ENCODE measurements around the gene PGD.
"Not testable (repeated sequence)": the region's sequence is repeated elsewhere in the genome, so short reads cannot be mapped to it uniquely, and the experiment has no call there.

Gene PGD

DNA sequence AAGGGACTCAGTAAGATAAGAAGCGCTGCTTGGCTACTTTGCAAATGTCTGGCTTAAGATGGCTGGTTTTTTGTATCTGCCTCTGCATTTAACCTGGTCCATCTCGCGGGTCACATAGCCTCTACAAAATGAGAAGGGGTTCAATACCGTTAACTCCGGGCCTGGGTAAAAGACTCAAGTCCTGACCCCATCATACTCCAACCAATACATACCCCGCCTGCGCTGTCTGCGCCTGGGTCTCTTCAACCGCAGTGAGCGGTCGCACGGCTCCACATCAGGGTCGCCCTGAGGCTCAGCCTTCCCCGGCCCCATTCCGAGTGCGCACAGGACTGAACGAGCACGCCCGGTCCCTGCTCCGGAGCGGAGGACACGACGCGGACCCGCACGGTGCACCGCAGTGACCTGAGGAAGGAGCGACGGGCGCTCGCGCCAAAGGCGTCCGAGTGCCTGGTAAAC is 558 bp upstream of the PGD start:
- no peak for DNase-seq

DNA sequence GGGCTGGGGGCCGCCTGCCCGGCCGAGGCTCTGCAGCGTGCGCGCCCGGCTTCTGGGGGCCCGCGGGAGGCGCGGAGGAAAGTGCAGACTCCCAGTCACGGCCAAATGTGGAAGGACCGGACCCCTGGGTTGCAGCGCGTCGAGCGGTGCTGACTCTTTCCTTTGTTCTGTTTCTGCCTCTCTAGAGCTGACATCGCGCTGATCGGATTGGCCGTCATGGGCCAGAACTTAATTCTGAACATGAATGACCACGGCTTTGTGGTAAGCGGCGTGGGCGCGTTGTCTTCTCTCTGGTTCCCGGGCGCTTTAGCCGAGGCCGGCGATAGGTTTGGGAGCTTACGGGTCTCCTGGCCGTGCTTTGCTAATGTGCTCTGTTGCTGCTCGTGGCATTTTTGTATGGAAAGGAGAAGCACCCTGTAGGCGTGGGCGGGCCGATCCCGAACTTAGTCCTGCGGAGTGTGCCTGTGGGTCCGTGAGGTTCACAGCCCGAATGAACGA is 629 bp downstream of the PGD start:
- peak in 11 of 56 donors; percentile 8 to 53 (median 34) for DNase-seq

DNA sequence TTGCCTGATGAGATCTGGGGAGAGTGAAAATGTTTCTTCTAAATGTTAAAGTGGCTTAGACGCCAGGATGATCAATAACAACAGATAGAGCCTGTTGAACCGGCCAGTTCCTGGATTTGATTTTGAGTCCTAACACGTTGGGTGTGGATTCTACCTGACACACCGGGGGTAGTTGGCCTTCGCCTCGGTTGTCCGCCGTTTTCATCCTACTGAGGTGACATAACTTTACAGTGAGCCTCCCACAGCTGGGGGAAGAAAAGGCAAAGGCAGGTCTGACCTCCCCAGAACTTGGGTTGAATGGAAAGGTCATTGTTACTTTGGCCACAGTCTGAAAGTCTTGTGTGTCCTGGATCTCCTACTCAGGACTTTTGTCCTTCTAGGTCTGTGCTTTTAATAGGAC is 1.1 kb downstream of the PGD start:
- DNase-seq: no peak

DNA sequence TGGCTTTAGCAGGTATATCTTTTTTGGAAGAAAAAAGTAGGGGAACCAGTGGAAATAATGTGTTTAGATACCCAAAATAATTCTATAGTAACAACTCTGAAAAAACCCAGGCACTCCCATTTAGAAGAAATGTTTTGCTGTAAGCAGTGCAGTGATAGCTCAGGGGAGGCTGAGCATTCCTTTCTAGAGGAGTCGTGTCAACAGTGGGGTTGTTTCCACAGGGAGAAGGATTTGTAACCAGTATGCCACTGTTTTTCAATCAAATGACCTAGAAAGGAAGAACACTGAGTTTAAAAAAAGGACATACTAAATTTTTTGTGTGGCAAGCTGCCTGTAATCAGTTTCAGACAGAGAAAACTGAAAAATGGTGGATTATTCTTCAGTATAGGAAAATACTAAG is 2.4 kb downstream of the PGD start:
- no peak for DNase-seq

DNA sequence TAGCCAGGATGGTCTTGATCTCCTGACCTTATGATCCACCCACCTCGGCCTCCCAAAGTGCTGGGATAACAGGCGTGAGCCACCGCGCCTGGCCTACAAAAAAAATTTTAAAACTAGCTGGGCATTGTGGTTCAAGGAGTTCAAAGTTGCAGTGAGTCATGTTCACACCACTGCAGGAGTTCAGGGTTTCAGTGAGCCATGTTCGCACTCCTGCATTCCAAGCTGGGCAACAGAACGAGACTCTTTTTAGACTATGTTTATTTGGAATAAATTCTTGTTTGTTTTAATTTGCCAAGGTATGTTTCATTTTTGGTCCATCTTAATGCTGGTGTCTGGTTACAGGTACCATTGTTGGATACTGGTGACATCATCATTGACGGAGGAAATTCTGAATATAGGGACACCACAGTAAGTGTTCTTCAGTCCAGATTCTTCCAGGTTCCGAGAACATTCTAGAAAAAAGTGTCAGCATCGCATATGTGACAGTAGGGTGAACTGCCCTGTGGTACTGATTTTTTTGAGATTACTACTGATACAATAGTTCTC is 3.9 kb downstream of the PGD start:
- no peak for DNase-seq

DNA sequence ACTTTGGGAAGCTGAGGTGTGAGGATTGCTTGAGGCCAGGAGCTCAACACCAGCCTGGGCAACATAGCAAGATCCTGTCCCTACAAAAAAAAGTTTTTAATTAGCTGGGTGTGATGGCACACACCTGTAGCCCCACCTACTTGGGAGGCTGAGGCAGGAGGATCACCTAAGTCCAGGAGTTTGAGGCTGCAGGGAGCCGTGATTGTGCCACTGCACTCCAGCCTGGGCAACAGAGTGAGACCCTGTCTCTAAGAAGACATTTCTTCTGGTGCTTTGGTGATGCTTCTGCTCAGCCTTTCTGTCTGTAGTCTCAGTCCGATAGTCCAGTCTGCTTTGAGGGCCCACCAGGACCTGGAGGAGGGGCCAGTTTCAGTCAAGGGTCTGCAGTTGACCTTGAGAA is 8.3 kb downstream of the PGD start:
- DNase-seq: no peak

DNA sequence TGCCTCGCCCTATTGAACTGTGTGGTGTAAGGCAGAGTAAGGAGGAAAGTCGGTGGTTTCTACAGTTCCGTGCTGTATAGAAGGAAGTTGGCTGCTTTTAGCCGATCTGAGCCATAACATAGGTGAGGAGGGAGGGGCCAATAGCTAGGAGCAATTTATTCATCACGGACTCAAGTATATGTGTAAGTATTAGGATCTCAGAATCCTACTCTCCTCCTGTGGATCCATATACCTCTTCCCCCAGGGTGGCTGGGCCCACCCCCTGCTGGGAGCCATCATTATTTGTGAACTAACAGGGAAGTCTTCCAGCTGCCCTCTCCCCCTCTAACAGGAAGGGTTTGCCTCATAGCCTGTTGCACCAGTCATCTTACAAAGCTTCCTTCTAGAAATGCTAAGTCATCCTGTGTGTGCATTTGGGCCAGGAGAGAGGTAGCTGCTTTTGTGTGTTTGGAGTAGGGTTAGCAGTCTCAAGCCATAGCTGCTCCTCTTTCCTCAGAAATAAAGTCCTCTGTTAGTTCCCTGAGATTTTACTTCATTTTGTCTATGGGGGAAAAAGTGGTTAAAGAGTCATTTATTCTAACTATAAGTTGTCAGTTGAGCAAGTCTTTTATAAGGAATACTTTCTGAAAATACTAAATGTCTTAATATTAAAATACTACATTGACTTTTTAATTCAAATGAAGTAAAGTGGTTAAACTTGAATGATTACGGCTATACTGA is 16.5 kb downstream of the PGD start:
- DNase-seq: peak in 6 of 56 donors; percentile 2 to 17 (median 4)

DNA sequence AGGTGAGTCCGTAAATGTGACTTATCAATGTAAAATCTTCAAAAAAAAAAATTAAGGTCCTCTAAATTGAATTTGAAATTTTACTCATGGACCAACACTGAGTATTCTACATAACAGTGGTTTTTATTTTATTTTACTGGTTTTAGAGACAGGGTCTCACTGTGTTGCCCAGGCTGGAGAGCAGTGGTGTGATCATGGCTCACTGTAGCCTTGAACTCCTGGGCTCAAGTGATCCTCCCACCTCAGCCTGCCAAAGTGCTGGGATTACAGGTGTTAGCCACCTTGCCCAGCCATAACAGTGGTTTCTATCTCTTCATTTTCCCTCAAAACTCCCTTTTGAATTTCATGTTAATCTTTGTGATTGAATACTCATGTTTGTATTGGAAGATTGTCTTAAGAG is 17.1 kb downstream of the PGD start:
- DNase-seq: not testable (repeated sequence)

DNA sequence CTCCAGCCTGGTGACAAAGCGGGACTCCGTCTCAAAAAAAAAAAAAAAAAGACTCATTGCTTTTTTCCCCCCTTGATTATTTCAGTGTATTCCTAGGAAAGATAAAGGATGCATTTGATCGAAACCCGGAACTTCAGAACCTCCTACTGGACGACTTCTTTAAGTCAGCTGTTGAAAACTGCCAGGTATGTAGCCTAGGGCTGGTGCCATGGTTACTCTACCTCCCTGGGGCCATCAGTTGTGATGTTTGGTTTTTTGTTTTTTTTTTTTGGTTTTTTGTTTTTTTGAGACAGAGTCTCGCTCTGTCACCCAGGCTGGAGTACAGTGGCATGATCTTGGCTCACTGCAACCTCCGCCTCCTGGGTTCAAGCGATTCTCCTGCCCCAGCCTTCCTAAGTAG is 19.9 kb downstream of the PGD start:
- DNase-seq: not testable (repeated sequence)

DNA sequence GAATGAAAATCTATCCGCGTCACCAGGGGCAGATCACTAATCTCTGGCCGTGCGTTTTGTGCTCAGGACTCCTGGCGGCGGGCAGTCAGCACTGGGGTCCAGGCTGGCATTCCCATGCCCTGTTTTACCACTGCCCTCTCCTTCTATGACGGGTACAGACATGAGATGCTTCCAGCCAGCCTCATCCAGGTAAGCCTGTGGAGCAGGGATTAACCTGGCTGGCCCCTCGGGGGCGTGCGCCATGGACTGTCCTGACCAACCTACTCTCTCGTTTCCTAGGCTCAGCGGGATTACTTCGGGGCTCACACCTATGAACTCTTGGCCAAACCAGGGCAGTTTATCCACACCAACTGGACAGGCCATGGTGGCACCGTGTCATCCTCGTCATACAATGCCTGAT is 20.5 kb downstream of the PGD start:
- no peak for DNase-seq

DNA sequence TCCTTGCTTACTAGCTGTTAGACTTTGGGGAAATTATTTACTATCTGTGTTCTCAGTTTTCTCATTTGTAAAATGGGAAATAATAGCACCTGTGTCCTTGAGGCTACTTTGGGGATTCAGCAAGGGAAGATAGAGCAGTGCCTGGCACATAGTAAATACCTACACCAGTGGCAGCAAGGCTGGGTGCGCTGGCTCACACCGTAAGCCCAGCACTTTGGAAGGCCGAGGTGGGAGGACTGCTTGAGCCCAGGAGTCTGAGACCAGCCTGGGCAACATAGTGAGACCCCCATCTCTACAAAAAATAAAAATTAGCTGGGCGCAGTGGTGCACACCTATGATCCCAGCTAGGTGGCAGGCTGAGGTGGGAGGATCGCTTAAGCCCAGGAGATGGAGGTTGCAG is 22.8 kb downstream of the PGD start:
- DNase-seq: no peak

DNA sequence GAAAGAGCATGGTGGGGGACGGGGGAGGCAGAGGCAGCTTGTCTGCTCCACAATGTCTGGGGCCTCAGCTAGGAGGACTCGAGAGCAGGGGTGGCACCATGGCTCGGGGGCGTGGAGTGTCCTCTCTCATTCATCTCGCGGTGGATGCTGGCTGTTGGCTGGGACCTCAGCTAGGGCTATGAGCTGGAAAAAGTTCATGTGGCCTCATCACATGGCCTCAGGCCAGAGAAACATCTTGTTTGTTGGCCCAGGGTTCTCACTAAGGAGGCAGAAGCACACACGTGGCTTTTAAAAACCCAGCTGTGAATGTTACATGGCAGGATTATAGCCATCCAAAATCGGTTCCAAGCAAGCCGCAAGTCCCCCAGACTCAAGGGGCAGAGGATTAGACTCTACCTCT is 25.2 kb downstream of the PGD start:
- DNase-seq: peak in 5 of 56 donors; percentile 1 to 28 (median 3)

DNA sequence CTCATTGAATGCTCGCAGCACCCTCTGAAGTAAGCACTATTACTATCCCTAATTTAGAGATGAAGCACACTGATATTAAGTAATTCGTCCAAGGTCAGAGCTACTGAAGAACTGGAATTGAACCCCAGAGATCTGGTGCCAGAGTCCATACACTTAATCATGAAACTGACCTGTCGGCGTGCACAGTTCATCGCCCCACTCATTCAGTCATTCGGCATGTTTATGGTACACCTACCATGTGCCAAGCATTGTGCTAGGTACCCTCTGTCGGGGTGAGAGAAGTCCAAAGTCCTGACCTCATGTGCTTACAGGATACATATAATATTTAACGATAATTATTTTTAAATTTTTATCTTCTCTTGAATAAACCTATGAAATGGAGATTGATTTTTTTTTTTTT is 25.8 kb downstream of the PGD start:
- DNase-seq: no peak

DNA sequence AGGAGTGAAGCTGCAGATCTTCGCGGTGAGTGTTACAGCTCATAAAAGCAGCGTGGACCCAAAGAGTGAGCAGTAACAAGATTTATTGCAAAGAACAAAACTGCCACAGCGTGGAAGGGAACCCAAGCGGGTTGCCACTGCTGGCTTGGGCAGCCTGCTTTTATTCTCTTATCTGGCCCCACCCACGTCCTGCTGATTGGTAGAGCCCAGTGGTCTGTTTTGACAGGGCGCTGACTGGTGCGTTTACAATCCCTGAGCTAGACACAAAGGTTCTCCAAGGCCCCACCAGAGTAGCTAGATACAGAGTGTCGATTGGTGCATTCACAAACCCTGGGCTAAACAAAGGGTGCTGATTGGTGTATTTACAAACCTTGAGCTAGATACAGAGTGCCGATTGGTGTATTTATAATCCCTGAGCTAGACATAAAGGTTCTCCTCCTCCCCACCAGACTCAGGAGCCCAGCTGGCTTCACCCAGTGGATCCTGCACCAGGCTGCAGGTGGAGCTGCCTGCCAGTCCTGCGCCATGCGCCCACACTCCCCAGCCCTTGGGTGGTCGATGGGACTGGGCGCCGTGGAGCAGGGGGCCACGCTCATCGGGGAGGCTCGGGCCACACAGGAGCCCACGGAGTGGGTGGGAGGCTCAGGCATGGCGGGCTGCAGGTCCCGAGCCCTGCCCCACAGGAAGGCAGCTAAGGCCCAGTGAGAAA is 27.1 kb downstream of the PGD start:
- not testable (repeated sequence) for DNase-seq

DNA sequence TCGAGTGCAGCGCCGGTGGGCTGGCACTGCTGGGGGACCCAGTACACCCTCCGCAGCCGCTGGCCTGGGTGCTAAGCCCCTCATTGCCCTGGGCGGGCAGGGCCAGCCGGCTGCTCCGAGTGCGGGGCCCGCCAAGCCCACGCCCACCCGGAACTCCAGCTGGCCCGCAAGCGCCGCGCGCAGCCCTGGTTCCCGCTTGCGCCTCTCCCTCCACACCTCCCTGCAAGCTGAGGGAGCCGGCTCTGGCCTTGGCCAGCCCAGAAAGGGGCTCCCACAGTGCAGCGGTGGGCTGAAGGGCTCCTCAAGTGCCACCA is 27.6 kb downstream of the PGD start:
- DNase-seq: not testable (repeated sequence)

DNA sequence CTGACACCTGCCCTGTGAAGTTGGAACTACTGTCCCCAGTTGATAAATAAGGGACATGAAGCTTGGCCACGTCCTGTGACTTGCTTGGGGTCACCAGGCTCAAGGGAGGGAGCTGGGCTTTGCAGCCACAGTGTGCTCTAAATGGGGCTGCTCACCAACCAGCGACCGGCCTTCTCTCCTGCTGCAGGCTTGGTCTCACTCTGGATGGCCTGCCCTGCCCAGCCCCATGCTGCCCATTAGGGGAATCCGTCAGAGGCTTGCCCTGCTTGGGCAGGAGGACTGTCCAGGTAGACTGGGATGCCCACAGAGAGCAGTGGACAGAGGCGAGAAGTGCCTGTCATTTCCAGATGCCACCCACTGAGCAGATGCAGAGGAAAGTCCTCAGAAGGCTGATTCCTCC is 30.1 kb downstream of the PGD start:
- DNase-seq: no peak

DNA sequence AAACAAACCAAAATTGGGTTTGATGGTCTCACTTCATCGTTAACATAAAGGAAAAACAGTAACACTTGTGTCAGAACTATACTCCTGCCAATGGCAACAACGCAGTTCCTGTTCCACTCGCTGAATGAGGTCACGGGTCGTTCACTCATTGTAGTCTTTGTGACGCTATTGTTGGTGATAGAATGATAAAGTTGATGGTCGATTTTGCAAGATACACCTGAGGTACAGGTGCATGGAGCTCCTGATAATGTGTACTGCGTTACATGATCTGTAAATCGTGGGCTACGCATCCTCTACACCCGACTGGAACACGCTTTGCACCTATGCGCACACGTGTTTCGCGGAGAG is 31.0 kb downstream of the PGD start:
- peak in 2 of 56 donors; percentile 24 to 41 for DNase-seq

DNA sequence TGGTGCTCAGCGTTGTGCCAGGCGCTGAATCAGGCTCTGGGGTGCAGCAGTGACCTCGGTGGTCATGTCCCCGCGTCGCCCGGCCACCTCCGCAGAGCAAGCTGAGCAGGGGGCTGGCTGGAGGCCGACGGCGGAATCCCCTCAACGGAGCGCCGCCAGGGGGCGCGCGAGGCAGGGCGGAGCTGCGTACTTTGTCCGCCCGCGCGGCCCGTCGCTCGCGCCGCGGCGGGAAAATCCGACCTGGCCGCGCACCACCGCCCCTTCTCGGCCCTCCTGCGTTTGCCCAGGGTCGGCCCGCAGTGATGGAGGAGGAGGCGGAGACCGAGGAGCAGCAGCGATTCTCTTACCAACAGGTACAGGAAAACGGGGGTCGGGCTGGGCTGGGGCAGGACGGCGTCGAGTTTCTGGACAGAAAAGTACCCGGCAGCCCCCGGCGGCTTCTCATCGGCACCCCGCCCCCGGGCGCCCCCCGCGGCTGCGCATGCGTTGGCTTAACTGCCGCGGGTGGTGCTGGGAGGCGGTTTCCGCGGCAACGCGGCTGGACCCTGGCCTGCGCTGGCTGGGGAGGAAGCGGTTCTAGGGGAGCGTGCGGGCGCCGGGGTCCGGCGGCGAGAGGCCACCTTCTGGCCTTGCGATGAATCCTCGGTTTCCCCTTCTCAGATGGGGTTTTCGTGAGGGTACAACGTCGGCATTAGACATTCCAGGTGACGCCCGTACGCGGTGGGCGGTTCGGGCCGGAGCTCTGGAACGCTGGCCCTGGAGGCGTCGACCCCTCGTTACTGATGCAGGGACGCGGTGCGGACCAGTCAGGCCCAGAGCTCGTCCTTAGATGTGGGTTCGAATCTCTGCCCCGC is 31.6 kb downstream of the PGD start, which contains the start of gene CENPS:
Gene CENPS, plus strand, starts transcription at position 218 of the 854 bp plus-strand sequence. Its CDS starts 85 bp downstream, at position 303.
- peak in 55 of 56 donors; percentile 31 to 98 (median 82) for DNase-seq

DNA sequence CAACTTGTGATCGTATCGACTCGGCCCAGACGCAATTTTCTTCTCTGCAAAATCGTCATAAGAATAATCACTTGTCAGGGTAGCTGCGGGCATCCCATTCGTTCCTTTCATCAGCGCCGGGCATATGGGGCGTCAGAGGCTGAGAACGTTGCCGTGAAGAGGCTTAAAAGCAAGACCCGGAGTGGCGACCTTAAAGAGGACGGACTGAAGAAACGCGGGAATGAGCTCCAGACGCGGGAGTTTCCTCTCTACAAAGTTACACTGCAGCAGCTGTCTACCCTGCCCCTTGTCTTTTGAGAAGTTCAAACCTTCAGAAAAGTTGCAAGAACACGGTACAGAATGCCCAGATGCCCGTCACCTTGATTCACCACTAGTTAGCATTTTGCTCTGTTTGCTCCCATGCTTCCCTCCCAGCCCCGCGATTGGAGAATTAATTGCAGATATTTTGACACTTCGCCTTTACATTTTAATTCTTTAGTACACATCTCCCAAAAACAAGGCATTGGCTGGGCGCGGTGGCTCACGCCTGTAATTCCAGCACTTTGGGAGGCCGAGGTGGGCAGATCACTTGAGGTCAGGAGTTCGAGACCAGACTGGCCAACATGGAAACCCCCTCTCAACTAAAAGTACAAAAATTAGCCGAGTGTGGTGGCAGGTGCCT is 32.3 kb downstream of the PGD start:
- DNase-seq: no peak

DNA sequence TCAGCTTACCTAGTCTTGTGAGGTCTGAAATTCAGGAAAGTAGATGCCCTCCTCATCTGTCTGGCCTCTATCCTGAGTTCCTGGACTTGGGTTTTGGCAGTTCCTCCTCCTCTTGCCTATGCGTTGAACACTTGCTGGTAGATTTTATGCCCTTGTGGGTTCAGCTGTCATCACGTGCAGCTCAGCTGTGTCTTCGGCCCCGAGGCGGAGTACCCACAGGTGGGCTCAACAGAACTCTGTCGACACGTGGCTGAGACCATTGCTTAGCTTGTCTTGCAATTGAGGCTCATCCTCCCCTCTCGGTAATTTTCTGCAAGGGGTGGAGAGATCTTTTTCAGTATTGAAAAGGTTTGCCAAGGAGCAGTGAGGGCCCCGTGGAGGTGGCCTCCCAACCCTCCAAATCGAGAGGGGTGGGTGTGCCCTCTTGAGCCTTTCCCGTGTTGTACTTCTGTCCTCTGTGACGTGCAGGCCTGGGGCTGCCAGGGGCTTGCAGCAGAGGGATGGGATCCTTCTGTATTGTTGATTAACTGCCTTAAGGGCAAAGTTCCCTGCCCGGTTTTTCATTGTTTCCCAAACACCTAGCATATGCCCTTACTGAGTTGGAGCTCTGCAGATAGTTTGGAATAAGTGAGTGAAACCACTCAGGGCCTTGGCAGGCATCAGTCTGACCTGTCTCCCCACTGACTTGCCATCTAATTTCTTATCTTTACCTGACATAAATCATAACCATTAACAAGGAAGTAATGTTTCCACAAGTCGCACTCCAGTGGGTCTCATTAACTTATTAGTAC is 34.2 kb downstream of the PGD start:
- DNase-seq: no peak
